GM12801 (cell line): ENCODE measurements around the gene HES4.

Experiments
- TF ChIP-seq, protein P1 (sequence below): IDR thresholded peaks from one replicate; pipeline ENCODE4 v1.5.1; 2011; ENCODE audit warnings: control low read depth; ENCODE audit not compliant: insufficient read length; ENCODE audit errors: extremely low read depth

The HES4 gene

DNA sequence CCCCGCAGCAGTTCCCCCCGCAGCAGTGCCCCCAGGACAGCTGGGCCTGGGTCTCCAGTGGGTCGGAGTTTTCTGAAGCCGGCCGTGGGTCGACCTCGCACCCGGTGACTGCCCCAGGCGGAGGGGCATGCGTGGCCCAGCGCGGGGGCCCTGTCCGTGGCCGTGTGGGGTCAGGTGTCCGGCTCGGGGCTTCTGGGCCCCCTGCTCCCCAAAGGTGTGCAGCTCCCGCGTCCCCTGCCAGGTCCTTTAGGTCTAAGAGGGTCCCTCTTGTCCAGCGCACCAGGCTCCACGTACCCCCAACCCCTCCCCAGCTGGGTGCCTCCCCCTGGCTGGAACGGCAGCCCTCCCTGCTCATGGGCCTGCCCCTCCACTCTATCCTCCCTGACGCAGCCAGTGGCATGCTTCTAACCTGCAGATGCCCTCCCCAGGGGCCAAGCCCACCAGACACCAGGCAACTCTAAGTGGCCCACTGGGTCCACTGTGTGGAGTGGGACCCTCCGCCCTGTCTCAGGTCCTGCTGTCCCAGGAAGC is 5.9 kb upstream of the HES4 start:
- TF ChIP-seq, protein P1, sequence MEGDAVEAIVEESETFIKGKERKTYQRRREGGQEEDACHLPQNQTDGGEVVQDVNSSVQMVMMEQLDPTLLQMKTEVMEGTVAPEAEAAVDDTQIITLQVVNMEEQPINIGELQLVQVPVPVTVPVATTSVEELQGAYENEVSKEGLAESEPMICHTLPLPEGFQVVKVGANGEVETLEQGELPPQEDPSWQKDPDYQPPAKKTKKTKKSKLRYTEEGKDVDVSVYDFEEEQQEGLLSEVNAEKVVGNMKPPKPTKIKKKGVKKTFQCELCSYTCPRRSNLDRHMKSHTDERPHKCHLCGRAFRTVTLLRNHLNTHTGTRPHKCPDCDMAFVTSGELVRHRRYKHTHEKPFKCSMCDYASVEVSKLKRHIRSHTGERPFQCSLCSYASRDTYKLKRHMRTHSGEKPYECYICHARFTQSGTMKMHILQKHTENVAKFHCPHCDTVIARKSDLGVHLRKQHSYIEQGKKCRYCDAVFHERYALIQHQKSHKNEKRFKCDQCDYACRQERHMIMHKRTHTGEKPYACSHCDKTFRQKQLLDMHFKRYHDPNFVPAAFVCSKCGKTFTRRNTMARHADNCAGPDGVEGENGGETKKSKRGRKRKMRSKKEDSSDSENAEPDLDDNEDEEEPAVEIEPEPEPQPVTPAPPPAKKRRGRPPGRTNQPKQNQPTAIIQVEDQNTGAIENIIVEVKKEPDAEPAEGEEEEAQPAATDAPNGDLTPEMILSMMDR, result no peak

GRCh38 chr1:1004780-1005697 is 5.1 kb upstream of the HES4 start:
- TF ChIP-seq, protein P1, result no peak

- TF ChIP-seq, protein P1, result no peak
Observed at GRCh38 chr1:1004420-1004779, 4.5 kb upstream of the HES4 start.

DNA sequence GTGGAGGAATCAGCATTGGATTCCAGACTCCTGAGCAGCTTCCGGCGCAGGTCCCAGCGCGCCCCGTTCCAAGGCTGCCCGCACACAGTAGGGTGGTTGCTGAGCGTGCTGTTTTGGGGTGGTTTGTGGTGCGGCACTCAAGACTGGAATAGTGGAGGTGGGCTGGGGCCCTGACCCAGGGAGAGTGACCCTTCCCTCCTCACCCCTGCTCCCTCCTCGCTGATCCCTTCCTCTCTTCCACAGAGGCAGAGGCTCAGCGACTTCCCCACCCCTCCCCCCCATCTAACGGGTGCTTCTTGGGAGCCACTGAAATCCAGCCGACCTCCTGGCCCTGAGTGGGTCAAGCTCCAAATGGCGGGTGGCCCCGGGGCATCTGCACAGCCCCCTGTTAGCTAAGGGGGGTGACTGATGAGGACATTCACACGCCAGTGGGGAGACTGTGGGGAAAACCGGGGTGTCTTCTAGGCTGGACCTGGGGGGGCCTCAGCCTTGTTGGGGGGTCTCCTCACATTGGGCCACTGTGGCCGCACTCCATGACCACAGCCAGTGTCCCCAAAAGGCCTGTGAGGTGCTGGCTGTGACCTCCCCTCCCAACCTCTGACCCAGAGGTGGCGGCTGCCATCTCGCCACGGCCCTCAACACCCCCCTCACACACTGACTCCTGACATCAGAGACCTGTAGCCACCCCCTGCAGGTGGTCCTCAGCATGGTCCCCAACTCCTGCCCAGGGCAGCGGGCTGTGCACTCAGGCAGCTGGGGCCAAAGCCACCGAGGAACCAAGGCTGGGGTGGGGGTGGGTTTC is 3.9 kb upstream of the HES4 start:
- TF ChIP-seq, protein P1, result no peak

DNA sequence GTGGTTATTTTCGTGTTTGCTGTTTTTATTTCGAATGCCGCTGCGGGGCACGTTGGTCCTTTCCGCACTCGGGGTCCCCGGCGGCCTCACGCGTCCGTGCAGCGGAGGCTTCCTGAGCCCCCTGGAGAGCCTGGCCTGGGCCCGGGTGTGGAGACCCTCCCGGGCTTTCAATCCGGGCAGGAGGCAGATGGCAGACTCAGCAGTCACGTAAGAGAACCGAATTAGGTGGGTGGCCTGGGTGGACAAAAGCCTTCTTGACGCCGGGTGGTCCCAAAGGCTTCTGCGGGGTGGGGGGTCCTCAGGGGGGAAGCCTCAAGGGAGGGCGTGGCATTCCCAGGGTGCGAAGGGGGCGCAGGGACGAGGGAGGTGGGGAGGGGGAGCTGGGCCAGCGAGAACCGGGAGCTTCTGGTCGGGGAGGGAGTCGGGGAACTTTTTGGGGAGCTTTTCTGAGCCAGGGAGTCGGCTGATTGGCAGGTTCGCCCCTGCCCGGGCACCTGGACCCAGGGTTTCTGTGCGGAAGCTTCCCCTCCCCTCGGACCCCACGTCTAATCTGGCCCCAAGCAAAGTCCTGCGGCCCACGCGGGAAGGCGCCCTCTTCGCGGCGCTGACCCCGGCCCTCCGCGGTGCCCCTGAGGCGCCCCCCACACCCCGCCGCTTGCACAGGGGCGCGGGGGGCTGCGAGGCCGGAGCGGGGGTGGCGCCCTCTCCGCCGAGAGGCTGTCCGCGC is 1.3 kb upstream of the HES4 start:
- TF ChIP-seq, protein P1, result no peak

GRCh38 chr1:1000357-1001056 is 610 bp upstream of the HES4 start:
- TF ChIP-seq, protein P1, result no peak
